ENCODE measurements around the gene FHL1. TPM values are rescaled to one million over a fixed set of nuclear protein-coding genes. Genes with fewer than 3 reads are reported as not detected.

Gene FHL1
- total RNA-seq, 1 donor from 2014 or later = 6.4 TPM

DNA sequence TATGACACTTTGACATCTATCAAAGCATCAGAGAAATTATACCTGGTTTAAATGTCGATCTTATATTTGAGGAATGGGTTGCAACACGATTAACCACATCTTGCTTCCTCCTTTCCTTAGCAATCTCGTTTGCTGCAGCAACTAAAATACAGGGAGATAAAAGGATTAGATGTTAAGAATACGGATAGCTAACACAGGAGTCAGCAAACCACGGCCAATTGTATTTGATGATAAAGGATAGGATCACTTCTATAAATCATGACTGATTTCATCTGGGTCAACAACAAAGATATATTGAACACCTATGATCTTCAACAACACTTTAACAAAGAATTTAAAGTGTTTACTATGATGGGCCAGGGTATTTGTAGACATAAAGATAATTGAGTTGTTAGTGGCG, 98.9 kb downstream of the FHL1 start:
- Mint-ChIP-seq H3K4me1 (peaks cover 3% of the 10 kb centered on the region), H3K4me3 (no peak overlapping the region), H3K9me3 (no peaks in the 10 kb centered on the region), H3K27ac (no peak overlapping the region), H3K36me3 (ENCODE audit: low read depth) (peaks cover 38% of the 10 kb centered on the region), H3K27me3 (no peaks in the 10 kb centered on the region)
- POLR2A ChIA-PET = no interaction called here
- CTCF ChIA-PET = interaction anchor here (1.5 kb wide), 1 partner anchor 218 kb away, joined by 3 read pairs; no protein-coding TSS in a partner anchor
- no peak for DNase-seq
- intact Hi-C loops (cut with micrococcal nuclease) = no loop called here
- ATAC-seq (ENCODE audit: low read depth) = no peak
- TF ChIP-seq, protein P1, sequence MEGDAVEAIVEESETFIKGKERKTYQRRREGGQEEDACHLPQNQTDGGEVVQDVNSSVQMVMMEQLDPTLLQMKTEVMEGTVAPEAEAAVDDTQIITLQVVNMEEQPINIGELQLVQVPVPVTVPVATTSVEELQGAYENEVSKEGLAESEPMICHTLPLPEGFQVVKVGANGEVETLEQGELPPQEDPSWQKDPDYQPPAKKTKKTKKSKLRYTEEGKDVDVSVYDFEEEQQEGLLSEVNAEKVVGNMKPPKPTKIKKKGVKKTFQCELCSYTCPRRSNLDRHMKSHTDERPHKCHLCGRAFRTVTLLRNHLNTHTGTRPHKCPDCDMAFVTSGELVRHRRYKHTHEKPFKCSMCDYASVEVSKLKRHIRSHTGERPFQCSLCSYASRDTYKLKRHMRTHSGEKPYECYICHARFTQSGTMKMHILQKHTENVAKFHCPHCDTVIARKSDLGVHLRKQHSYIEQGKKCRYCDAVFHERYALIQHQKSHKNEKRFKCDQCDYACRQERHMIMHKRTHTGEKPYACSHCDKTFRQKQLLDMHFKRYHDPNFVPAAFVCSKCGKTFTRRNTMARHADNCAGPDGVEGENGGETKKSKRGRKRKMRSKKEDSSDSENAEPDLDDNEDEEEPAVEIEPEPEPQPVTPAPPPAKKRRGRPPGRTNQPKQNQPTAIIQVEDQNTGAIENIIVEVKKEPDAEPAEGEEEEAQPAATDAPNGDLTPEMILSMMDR (IDR thresholded peaks at IDR 0.05) = no peak

DNA sequence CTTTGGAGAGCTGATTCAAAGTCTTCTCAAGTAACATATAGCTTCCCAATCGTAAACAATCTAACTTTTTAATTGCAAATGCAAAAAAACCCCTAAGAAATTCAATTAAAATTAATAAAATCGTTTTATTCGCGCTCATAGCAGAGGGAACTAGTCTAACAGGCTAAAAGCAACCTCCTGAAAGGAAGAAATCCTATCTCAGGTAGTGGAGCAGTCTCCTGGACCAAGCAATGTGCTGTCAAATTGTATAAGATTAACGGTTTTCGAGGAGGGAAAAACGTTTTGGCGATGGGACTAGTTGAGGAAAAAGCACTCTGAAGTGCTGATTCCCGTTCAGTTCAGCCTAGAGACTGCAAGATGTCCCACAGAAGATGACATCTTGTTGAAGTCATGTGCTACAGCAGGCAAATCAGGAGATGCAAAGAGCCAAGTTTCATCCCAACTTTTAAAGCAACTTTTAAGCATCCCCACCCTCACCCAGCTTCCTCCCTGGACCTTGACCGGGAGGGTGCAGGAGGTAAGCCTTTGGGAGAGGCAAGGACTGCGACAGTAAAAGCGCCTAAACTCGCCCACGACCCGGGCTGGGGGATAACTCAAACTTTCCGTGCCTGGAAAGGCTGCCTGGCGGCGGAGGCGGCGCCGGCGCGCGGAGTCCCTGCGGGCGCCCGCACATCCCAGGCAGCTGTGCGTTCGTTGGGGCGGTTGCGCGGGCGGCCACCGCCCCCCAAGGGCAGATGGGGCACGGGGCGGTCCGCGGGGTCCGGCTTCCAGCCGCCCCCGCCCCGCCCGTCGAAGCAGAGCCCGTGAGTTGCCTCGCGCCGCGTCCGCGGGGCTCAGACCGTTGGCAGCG, 103.1 kb downstream of the FHL1 start:
- POLR2A ChIA-PET = no interaction called here
- CTCF ChIA-PET = no interaction called here
- peak overlapping the region; percentile 80 for H3K4me3 Mint-ChIP-seq

DNA sequence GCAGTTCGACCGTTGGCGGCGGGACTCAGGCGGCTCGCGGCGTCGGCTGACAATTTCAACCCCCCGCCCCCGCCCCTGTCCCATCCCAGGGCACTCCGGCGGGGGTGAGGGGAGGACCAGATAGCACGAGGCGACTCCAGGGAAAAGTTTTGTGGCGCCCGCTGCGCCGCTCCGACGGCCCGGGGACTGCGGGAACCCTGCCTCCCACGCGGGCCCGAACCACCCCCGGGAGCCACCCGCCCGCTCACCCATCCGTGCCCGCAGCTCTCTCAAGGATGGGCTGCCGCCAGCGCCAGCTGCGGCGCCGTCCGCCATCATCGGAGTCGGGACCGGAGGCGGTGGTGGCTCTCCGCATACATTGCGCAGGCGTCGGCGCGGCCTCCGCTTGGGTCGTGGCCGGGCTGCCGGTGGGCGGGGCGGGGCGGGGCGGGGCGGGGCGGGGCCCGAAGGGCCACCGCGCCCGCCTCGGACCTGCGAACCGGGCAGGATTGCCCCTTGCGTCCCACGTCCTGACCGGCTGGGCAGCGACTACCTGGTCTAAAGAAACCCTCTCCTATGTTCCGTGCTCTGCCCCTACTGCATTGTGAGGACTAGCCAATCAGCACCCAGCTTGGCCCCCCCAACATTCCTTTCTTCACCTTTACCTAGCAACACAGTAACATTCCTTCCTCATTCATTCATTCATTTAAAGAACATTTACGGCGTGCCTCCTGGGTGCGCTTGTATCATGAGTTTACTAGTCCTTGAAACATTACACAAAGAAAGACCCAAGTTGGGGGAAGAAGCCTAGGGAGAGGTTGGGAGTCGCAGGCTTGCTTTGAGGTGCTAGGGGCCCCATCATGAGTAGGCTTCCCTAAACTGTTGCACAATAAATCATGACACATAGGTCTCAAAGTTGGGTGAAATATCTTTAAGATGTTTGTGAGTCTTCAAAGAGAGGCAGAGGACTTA, 104.0 kb downstream of the FHL1 start, which contains the start of gene MAP7D3:
Gene MAP7D3, minus strand, starts transcription at position 360 of the 951 bp plus-strand sequence. Its CDS starts 42 bp downstream, at position 318.
- H3K36me3 Mint-ChIP-seq (ENCODE audit: low read depth) = peaks cover 2% of the 10 kb centered on the region
- peak within 1 kb of the TSS; percentile 81 for H3K27ac Mint-ChIP-seq
- CTCF ChIA-PET = no interaction called here
- TF ChIP-seq, protein P1 (IDR thresholded peaks at IDR 0.05) = no peak
- ATAC-seq (ENCODE audit: low read depth) (peak; percentile 93), DNase-seq (peak; percentile 61)
- intact Hi-C loops (cut with micrococcal nuclease) = loop anchor here (1.0 to 5.0 kb wide), 4 partner anchors 39 to 441 kb away; no protein-coding TSS in a partner anchor
- POLR2A ChIA-PET = no interaction called here
- no peaks in the 10 kb centered on the region for H3K27me3 Mint-ChIP-seq
- H3K4me3 Mint-ChIP-seq = peak within 1 kb of the TSS; percentile 86
- peaks cover 6% of the 10 kb centered on the region for H3K4me1 Mint-ChIP-seq
- H3K9me3 Mint-ChIP-seq = no peaks in the 10 kb centered on the region

More for the DNA sequence above, 103.1 kb downstream of the FHL1 start:
- intact Hi-C loops (cut with micrococcal nuclease) = loop anchor here (1.0 to 5.0 kb wide), 6 partner anchors 22 to 442 kb away; partner anchors contain the start of gene SLC9A6
- H3K27me3 Mint-ChIP-seq = no peaks in the 10 kb centered on the region
- H3K27ac Mint-ChIP-seq = peak overlapping the region; percentile 50
- TF ChIP-seq, protein P1 (IDR thresholded peaks at IDR 0.05) = no peak
- peaks cover 6% of the 10 kb centered on the region for H3K4me1 Mint-ChIP-seq
- no peaks in the 10 kb centered on the region for H3K9me3 Mint-ChIP-seq
- H3K36me3 Mint-ChIP-seq (ENCODE audit: low read depth) = peaks cover 5% of the 10 kb centered on the region
- DNase-seq (no peak), ATAC-seq (ENCODE audit: low read depth) (peak; percentile 51)

DNA sequence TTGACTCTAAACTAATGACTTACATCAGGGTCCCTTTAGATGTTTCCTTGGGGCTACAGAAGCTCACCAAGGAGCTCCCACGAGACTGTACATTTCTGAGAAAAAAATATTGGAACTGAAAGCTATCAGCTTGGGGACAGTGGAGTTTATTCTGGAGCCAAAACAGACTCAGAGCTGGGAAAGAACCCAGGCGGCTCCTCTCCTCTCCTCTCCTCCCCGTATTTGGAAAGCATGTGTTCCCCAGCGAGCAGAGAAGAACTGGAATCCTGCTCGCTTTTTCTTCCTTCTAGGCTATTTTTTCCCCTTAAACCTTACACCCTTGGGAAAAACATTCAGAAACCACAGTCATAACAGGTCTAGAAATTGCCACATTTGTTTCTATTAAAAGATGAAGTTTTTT, 108.2 kb downstream of the FHL1 start:
- TF ChIP-seq, protein P1 (IDR thresholded peaks at IDR 0.05) = no peak
- Mint-ChIP-seq H3K9me3 (no peaks in the 10 kb centered on the region), H3K4me1 (peaks cover 3% of the 10 kb centered on the region), H3K4me3 (no peak overlapping the region), H3K27me3 (no peaks in the 10 kb centered on the region), H3K36me3 (ENCODE audit: low read depth) (no peaks in the 10 kb centered on the region), H3K27ac (no peak overlapping the region)
- ChIA-PET POLR2A (no interaction called here), CTCF (interaction anchor here (0.9 kb wide), 1 partner anchor 11 kb away, joined by 3 read pairs; no protein-coding TSS in a partner anchor)
- DNase-seq (no peak), ATAC-seq (ENCODE audit: low read depth) (no peak)
- intact Hi-C loops (cut with micrococcal nuclease) = no loop called here

Data from activated B cell treated with CpG ODN at 0.5 μM for 24 hours (primary cell).